ENCODE measurements around the gene PODNL1.

The PODNL1 gene

DNA sequence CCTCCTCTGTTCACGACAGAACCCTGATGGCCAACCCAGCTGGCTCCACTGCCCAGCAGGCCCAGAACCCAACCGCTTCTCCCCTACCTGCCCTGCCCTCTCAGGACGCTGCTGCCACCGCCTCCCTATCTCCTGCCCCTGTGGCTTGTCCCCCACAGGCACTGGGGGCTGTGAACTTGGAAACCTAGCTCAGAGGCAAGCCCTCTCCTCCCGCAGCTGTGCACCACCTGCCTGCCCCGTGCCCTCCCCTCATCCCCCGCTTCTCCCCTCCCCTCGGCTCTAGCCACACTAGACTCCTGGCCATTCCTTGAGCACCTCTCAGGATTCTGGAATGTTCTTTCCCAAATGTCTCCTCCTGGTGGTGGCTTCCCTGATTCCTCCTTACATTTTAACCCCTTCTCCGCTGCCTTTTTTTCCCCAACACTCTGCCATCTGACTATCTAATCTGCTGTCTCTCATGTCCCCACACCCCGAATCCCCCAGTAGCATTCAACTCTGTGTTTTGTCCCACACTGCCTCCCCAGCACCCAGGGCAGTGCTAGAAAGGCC is 54.6 kb downstream of the PODNL1 start:
- in situ Hi-C loops (cut with HindIII; ENCODE audit: low pct_ligation_motif_present, low pct_unique_long_range_greater_than_20kb, low sequenced_read_pairs) = no loop called here
- DNase-seq = no peak

GRCh38 chr19:13882836-13883235 is 55.4 kb downstream of the PODNL1 start:
- DNase-seq = no peak
- in situ Hi-C loops (cut with HindIII; ENCODE audit: low pct_ligation_motif_present, low pct_unique_long_range_greater_than_20kb, low sequenced_read_pairs) = no loop called here

DNA sequence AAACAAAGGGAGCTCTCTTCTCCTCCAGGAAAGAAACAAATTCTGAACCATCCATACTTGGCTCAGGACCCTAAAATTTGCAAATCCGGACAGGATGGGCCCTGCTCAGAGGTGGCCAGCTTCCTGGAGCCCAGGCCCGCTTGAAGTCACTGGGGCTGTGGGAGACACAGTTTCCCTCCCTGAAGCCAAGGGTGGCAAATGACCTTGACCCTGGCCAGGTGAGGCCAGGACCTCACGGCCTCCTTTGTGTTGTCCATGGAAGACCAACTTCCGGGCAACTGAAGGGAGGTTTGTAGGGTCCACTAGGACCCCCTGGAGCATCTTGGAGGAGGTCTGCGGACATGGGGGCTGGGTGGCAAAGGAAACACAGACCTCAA is 55.8 kb downstream of the PODNL1 start:
- no peak for DNase-seq
- in situ Hi-C loops (cut with HindIII; ENCODE audit: low pct_ligation_motif_present, low pct_unique_long_range_greater_than_20kb, low sequenced_read_pairs) = no loop called here

GRCh38 chr19:13881692-13882418 is 56.4 kb downstream of the PODNL1 start:
- DNase-seq = no peak
- in situ Hi-C loops (cut with HindIII; ENCODE audit: low pct_ligation_motif_present, low pct_unique_long_range_greater_than_20kb, low sequenced_read_pairs) = no loop called here

DNA sequence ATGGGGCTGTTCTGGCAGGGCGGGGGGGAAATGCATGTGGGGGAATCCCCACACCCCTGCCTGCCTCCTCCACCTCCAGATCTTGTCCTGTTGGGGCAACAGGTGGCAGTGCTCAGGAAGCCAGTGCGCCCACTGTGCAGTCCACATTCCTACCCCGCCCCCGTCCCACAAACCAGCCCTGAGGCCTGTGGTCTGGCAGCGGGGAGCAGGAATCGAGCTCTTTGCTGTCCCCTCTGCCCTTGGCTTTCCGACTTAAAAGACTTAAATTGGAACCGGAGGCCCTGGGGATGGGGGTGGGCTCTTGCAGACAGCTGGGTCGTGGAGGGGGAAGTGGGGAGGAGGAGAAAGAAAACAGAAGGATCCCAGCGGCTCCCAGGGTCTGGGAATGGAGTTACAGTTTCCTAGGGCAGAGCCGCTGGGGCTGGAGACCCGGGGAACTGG is 56.9 kb downstream of the PODNL1 start:
- no peak for DNase-seq
- in situ Hi-C loops (cut with HindIII; ENCODE audit: low pct_ligation_motif_present, low pct_unique_long_range_greater_than_20kb, low sequenced_read_pairs) = no loop called here
